SK-N-MC (cell line): Measurements from ENCODE around the gene TLE4.
"Not testable (repeated sequence)": the region's sequence is repeated elsewhere in the genome, so short reads cannot be mapped to it uniquely, and the experiment has no call there.

Source experiments
- DNase-seq: peaks from one replicate; pipeline ENCODE4 v3.0.0-alpha.2; 2011; ENCODE audit warnings: low read depth, low spot score
- H3K27ac ChIP-seq: fragments of 200-600 bp; sonication (generic); 2 replicates; pipeline ENCODE4 v1.5.1; 2016; ENCODE audit warnings: mixed run types
- H3K36me3 ChIP-seq: fragments of 200-600 bp; sonication (generic); 2 replicates; pipeline ENCODE4 v1.6.1; 2017; ENCODE audit warnings: antibody characterized with exemption, low read length, mixed read lengths; ENCODE audit not compliant: insufficient read depth
- H3K4me3 ChIP-seq: fragments of 200-600 bp; sonication (generic); 2 replicates; pipeline ENCODE4 v1.5.1; 2016
- H3K9ac ChIP-seq: fragments of 200-600 bp; sonication (generic); 2 replicates; pipeline ENCODE4 v1.8.0; 2017; ENCODE audit warnings: mixed run types, mixed read lengths; ENCODE audit not compliant: insufficient read length
- H3K9me3 ChIP-seq: fragments of 200-600 bp; sonication (generic); 2 replicates; pipeline ENCODE4 v1.6.1; 2017; ENCODE audit warnings: low read depth, mild to moderate bottlenecking, antibody characterized with exemption, low read length, moderate library complexity, mixed read lengths
- EZH2 ChIP-seq: fragments of 200-600 bp; sonication (generic); IDR thresholded peaks from one replicate; pipeline ENCODE4 v1.6.1; 2017; ENCODE audit warnings: antibody characterized with exemption
- FOXP2 ChIP-seq: optimal IDR thresholded peaks from 2 replicates; pipeline ENCODE3; 2011; ENCODE audit warnings: mild to moderate bottlenecking, moderate library complexity; ENCODE audit not compliant: insufficient read depth; ENCODE audit errors: extremely low read length, control extremely low read depth
- POLR2AphosphoS5 ChIP-seq: IDR thresholded peaks from 2 replicates; pipeline ENCODE4 v1.6.1; 2012; ENCODE audit warnings: mild to moderate bottlenecking, low read depth, low read length, borderline replicate concordance

TLE4 gene

DNA sequence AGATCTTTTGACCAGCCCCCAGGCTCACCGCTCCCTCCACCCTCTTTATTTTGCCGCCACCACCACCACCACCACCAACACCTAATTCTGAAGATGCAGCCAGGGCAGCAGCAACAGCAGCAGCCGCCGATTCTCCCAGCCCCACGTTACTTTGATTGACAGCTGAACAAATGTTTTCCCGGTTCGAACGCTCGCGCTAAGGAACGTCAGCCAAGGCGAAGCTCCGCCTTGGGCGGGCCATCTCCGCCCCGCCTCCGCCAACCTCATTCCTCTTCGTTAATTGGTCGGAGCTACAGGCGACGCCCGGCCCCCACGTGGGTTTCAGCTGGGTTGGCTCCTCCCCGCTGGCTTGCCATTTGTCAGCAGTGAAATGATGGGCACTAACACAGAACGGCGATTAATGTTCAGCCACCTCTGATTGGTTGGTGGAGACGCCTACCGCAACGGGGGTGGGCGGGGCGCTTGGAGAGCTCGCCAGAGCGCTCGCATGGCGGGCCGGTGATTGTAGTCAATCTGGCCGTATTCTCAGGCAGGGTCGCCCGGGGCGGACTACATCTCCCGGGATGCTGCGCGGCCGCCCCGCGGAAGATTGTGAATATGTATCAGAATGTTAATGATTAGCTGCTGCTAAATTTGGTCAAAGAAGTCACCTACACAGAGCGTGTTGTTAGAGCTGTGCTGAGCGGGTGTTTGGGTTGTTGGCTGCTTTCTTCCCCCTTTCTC lies at the start of gene TLE4:
Gene TLE4 (plus strand): TSS at position 657 of the 723 bp plus-strand sequence. CDS start 826 bp downstream, outside the sequence.
- no peak within 1 kb of the TSS for H3K9ac ChIP-seq
- no peaks in the 10 kb centered on the region for H3K9me3 ChIP-seq
- TF ChIP-seq FOXP2 (peak; percentile 65), POLR2AphosphoS5 (peak; percentile 43; the same call in 1 of the 2 replicates), EZH2 (no peak)
- peak; percentile 98 for DNase-seq
- H3K36me3 ChIP-seq, result no peaks in the 10 kb centered on the region
- H3K27ac ChIP-seq, result no peak within 1 kb of the TSS
- H3K4me3 ChIP-seq, result peak within 1 kb of the TSS; percentile 80

DNA sequence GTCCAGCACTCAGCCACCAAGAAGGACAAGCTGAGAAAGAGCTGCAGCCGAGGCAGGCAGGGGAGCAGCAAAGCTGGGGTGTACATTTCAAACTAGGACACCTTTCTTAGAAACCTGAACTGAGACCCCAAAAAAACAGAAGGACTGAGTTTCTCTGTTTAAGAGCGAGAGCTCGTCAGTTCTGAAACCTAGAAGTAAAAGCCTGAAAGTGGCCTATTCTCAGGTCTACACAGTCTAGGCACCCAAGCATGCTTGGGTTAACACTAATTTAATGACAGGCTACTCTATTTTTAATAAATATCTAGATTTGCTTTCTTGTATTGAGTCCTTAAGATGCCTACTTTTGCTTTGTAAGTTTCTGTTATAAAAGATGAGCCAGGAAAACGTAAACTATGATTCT lies 49.0 kb upstream of the TLE4 start:
- Histone ChIP-seq H3K27ac (no peak overlapping the region), H3K9ac (no peak overlapping the region), H3K4me3 (no peak overlapping the region), H3K9me3 (no peaks in the 10 kb centered on the region), H3K36me3 (no peaks in the 10 kb centered on the region)
- DNase-seq, result no peak
- TF ChIP-seq POLR2AphosphoS5 (no peak), EZH2 (no peak), FOXP2 (no peak)

DNA sequence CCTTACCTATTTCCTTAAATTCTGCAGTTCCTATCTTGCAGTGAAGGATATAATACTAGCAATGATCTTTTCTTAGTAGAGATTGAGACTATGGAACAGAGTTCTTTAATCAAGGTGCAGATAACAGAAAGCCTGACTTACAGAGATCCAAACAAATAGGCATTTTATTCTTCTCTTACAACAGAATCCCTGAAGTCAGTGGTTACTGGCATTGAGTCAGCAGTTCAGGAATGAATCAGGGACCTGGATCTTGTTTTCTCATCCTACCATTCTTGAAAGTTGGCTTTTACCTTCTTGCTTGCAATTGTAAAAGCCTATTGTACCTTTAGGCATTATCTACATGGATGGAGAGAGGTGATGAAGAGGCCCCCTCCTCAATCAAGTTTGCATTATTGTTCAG lies 47.5 kb upstream of the TLE4 start:
- no peak for DNase-seq
- no peak overlapping the region for H3K9ac ChIP-seq
- H3K27ac ChIP-seq, result no peak overlapping the region
- no peak for TF ChIP-seq EZH2
- TF ChIP-seq FOXP2, result no peak
- TF ChIP-seq POLR2AphosphoS5, result no peak
- H3K9me3 ChIP-seq, result no peaks in the 10 kb centered on the region
- no peaks in the 10 kb centered on the region for H3K36me3 ChIP-seq
- no peak overlapping the region for H3K4me3 ChIP-seq

DNA sequence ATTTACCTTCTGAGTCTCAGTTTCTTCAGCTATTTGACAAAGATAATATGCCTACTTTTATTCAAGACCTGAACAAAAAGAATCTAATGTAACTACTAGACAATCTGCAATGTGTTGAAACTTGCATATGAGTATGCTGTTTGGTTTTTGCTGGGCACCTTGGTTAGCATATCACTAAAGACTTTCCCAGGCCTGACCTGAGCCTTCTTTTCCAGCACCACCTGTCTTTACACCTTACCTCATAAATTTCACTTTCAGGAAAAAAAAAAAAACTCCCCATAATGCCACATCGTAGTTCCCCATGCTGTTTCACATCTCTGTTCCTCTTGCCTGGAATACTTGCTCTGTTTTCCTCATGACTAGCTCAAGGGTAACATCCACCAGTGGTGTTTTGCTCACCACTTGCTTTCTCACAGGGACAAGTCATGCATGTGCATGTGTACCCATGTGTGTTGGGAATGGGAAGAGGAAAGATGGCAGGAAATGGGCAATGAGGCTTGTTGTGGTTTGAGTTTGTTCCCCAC lies 45.6 kb upstream of the TLE4 start:
- no peak for TF ChIP-seq POLR2AphosphoS5
- no peak for TF ChIP-seq EZH2
- no peak for TF ChIP-seq FOXP2
- H3K9me3 ChIP-seq, result no peaks in the 10 kb centered on the region
- no peak overlapping the region for H3K4me3 ChIP-seq

DNA sequence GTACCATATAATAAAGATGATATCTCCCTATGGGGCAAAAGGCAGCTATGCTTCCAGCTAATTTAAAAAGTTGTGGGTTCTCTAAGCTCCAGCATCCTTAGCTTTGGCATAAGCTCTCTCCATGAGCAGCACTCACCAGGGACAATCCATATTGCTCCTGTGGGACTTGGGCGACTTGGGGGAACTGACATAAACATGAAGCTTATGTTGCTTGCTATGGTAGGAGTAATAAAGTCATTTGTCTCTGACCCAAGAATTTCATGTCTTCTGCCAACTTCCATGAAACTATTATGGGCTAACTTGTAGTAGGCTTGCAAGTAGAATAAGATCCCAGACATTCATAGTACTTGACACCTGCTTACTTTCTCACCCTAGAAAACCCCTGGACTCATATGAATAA lies 36.2 kb upstream of the TLE4 start:
- Histone ChIP-seq H3K27ac (no peak overlapping the region), H3K4me3 (no peak overlapping the region), H3K9ac (no peak overlapping the region), H3K9me3 (no peaks in the 10 kb centered on the region), H3K36me3 (no peaks in the 10 kb centered on the region)
- TF ChIP-seq POLR2AphosphoS5, result no peak
- no peak for TF ChIP-seq FOXP2
- TF ChIP-seq EZH2, result no peak
- DNase-seq, result no peak

More for the DNA sequence above, 45.6 kb upstream of the TLE4 start:
- no peak overlapping the region for H3K27ac ChIP-seq
- H3K36me3 ChIP-seq, result no peaks in the 10 kb centered on the region
- no peak overlapping the region for H3K9ac ChIP-seq
- DNase-seq, result no peak

DNA sequence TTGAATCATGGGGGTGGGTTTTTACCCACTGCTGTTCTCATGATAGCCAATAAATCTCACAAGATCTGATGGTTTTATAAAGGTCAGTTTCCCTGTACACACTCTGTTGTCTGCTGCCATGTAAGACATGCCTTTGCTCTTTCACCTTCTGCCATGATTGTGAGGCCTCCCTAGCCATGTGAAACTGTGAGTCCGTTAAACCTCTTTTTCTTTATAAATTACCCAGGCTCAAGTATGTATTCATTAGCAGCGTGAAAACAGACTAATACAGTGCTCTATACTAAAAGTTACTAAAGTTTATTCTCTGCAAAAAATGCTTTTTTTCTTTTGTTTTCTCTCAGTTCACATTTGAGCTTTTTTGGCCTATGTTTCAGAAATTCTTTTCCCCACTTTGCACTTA lies 33.9 kb upstream of the TLE4 start:
- no peak overlapping the region for H3K27ac ChIP-seq
- no peaks in the 10 kb centered on the region for H3K36me3 ChIP-seq
- no peak for DNase-seq
- TF ChIP-seq EZH2 (no peak), FOXP2 (no peak), POLR2AphosphoS5 (no peak)
- H3K4me3 ChIP-seq, result no peak overlapping the region
- no peak overlapping the region for H3K9ac ChIP-seq
- no peaks in the 10 kb centered on the region for H3K9me3 ChIP-seq

DNA sequence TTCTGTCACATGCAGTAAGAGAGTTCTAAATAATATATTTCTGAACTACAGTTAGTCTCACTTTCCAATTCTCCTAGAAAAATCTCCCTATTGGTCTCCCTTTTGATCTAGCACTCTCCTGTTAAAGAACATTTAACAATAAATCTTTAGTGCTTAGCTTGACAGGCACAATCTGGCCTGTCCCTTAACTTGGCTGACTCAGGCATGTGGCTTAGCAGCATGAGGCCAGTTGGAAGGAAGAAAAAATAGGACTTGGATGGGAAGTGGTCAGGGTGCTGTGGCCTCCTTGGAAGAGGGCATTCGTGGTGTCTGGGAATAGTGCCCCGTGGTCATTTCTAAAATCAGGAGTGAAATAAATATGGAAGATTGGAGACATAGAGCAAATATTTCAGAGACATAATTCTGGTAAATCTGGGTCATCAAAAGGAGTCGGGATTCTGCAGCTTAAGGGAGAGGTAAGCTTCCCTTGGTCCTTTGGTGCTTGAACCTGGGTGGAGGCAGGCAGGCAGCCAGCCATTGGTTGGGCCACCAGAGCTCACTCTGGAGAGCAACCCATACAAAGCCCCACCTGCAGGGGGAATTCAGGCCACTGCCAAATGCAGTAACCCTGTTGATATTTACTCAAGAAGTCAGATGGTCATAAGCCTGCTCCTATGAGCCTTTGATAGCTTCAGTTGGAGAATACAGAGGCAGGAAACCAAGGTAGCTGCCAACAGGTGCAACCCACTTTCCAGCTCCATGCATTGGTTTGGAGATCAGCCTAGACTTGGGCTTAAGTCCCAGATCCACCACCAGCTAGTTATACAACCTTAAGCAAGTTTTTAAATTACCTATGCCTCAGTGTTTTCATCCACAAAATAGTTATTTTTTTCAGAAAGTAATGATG lies 28.8 kb upstream of the TLE4 start:
- Histone ChIP-seq H3K27ac (no peak overlapping the region), H3K9me3 (no peaks in the 10 kb centered on the region), H3K36me3 (no peaks in the 10 kb centered on the region), H3K4me3 (no peak overlapping the region), H3K9ac (no peak overlapping the region)
- DNase-seq, result no peak
- TF ChIP-seq POLR2AphosphoS5 (no peak), EZH2 (no peak), FOXP2 (no peak)

DNA sequence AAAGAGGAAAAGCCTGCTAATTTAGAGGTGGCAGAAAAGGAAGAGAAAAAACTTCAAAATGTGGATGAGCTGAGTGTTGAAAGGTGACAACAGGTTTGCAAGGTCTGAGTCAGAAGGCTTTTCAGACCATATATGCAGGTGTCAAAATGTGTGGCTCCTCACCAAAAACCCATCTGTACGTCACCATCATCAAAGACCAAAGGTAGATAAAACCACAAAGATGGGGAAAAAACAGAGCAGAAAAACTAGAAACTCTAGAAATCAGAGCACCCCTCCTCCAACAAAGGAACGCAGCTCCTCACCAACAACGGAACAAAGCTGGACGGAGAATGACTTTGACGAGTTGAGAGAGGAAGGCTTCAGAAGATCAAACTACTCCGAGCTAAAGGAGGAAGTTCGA lies 27.4 kb upstream of the TLE4 start:
- not testable (repeated sequence) for H3K4me3 ChIP-seq, DNase-seq, H3K36me3 ChIP-seq, H3K27ac ChIP-seq, H3K9me3 ChIP-seq, H3K9ac ChIP-seq

DNA sequence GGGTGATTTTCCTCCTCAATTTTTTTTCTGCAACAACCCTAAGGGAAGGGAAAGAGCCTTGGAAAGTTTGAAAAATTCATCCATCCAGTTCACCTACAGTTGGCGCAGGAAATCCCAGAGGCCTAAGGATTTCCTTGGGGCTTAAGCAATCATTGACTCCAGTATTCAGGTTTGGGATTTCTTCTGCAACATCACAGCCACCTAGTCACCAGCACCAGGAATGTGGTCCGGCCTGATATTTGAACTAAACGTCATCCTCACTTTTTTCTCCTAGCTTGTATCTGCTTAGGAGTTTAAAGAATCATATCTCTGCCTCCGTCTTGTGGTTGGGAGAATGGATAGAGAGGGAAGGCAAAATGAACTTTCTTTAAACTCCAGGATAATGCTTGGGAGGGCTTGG lies 20.2 kb upstream of the TLE4 start:
- no peak for DNase-seq
- Histone ChIP-seq H3K36me3 (no peaks in the 10 kb centered on the region), H3K27ac (no peak overlapping the region), H3K4me3 (no peak overlapping the region), H3K9me3 (no peaks in the 10 kb centered on the region), H3K9ac (no peak overlapping the region)
- TF ChIP-seq FOXP2 (no peak), POLR2AphosphoS5 (no peak), EZH2 (no peak)
